GM10266 (cell line): ENCODE results near the gene CFAP45.

Experiments
- DNase-seq: peaks from one replicate; pipeline ENCODE4 v3.0.0; 2012; ENCODE audit errors: extremely low spot score
- TF ChIP-seq, protein P1 (sequence below): IDR thresholded peaks from 2 replicates; pipeline ENCODE4 v1.5.1; 2012; ENCODE audit warnings: mild to moderate bottlenecking, low read depth; ENCODE audit not compliant: control insufficient read depth, insufficient read depth; ENCODE audit errors: missing control alignments

Gene CFAP45, protein sequence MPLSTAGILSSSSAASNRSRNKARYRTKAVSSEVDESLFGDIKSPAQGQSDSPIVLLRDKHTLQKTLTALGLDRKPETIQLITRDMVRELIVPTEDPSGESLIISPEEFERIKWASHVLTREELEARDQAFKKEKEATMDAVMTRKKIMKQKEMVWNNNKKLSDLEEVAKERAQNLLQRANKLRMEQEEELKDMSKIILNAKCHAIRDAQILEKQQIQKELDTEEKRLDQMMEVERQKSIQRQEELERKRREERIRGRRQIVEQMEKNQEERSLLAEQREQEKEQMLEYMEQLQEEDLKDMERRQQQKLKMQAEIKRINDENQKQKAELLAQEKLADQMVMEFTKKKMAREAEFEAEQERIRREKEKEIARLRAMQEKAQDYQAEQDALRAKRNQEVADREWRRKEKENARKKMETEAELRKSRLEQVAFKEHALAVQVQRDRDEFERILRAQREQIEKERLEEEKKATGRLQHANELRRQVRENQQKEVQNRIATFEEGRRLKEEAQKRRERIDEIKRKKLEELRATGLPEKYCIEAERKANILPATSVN

DNA sequence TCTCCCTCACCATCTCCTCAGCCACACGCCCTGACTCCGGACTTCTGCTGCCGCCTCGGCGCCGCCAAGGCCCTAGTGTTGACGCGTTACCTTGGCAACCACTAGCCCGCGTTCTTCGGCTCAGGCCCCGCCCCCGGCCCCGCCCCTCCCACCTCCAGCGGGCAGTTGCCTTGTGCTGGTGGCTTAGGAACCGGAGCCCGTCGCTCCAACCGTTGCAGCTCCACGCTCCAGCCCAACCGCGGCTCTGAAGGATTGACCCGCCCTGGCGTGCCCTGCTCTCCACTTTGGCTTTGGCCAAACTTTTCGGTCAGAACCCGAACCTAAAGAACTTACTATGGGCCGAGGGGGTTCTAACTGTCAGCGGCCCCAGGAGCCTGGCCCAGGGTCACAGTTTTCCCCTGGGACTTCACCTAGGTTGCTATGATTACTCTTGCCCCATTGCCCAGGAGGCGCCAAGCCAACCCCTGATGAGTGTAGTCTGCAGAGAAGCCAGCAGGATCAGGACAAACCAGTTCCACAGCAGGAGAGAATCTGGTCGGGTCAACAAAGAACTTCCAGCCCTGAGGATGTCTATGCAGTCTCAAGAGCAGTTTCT lies at the start of gene CFAP45:
TSS of gene CFAP45 (minus strand) at position 80 of the 595 bp plus-strand sequence. CDS start at position 13, 67 bp downstream.
- DNase-seq = no peak
- TF ChIP-seq, protein P1, sequence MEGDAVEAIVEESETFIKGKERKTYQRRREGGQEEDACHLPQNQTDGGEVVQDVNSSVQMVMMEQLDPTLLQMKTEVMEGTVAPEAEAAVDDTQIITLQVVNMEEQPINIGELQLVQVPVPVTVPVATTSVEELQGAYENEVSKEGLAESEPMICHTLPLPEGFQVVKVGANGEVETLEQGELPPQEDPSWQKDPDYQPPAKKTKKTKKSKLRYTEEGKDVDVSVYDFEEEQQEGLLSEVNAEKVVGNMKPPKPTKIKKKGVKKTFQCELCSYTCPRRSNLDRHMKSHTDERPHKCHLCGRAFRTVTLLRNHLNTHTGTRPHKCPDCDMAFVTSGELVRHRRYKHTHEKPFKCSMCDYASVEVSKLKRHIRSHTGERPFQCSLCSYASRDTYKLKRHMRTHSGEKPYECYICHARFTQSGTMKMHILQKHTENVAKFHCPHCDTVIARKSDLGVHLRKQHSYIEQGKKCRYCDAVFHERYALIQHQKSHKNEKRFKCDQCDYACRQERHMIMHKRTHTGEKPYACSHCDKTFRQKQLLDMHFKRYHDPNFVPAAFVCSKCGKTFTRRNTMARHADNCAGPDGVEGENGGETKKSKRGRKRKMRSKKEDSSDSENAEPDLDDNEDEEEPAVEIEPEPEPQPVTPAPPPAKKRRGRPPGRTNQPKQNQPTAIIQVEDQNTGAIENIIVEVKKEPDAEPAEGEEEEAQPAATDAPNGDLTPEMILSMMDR = no peak

DNA sequence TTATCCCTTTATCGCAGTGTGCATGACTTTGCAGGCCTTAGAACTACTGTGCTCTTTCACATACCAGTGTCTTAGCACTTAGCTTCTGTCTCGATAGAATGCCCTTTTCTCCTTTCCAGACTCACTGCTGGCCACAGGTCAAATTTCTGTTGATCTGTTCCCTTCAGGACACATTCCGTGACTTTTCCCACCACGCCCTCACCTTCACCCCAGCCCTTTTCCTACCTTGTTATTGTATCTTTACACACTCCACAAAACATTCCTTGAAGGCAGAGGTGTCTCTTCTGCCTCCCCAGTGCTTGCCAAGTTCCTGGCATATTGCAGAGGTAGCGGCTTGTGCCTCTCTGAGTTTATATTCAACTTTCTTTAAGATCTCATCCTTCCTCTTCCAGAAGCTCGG lies 49.2 kb upstream of the CFAP45 start:
- TF ChIP-seq, protein P1 = no peak
- DNase-seq = no peak

DNA sequence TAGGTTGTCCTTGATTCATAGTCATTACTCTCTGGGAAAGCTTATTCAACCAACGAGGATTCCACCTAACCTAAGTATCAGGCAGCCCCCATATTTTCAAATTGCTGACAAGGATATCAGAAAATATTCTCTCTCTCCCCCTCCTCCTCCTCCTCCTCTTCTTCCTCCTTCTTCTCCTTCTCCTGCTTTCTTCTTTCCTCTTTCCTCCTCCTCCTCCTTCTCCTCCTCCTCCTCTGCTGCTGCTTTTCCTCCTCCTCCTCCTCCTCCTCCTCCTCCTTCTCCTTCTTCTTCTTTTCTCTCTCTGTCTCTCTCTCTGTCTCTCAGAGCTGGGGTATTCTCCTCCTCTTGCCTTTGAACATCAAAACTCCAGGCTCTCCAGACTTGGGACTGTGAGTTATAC lies 48.0 kb upstream of the CFAP45 start:
- TF ChIP-seq, protein P1 = no peak
- DNase-seq = no peak

DNA sequence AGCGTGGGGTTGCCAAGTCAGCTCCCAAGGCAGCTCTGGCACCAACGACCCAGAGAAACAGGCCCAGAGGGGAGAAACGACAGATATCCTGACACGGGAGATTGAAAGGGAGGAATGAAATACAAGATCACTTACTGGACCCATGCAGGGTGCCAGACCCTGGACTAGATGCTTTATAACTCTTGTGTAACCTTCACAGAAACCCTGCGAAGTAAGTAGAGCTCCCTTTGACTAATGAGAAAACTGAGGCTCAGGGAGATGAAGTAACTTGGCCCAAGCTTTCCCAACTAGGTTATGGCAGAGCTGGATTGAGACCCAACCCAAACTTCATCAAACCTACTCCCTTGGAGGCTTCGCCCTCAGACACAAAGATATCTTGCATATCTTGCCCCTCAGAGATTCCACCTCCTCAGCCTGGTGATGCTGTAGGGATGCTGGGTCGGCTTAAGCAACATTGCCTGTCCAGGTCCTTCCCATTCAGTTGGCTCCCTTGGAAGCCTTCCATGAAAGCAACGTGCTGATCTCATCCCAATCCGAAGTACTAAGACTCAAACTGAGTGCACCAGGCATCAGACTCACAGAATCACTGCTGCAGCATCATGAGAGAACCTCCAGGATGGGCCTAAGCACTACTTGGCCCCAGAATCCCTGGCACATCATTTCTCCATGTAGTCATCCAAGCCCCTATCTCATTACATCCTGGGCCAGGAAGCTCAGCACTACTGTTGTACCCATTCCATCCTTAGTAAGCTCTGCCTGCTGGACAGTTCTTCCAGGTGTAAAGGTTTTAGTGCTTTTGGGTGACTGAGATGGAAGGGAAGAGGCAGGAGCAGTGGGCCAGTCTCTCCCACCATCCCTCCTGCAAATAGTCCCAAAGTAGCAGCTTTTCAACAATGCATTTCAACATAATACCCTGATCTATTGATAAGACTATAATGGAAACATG lies 46.5 kb upstream of the CFAP45 start:
- TF ChIP-seq, protein P1 = no peak
- DNase-seq = no peak

DNA sequence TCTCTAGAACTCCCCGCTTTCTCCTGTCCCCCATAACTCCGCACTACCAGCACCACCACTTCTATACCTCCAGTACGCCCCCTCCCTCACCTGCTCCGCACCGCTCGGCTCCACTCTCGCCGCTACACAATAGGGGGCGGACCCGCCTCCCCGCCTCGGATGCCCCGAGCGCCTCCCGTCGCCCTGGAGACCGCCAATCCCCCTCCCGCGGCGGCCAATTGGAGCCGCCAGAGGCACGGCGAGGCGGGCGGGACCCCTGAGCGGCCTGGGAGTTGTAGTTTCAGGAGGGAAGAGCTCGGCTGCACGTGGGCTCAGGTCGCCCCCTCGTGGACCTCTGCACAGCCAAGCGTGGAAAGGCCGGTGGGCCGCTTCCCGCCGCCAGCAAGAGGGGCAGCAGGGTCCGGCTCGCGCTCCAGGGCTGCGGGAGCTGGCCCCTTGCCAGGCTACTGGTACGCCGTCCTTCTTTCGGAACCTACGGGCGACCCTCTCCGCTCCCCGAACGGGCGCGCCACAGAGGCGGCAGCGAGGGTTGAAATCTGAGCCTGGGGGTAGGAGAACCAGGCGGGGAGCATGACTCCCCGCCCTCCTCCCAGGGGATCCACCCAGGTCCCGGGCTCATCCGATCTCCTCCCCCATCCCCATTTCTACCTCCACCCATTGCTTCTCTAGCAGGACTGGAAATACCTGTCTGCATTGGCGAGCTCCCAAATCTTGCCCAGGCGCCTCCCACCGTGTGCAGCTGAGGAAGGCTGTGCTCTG lies 45.7 kb upstream of the CFAP45 start, which contains the start of gene IGSF9:
TSS of gene IGSF9 (minus strand) at position 131 of the 759 bp plus-strand sequence. CDS start 2,159 bp downstream, outside the sequence.
- peak; percentile 61 for DNase-seq
- TF ChIP-seq, protein P1 = peak; percentile 39
